Gastroesophageal sphincter (tissue), 3 donors: Measurements from ENCODE around the gene C1QTNF1.

Experiments used
- POLR2A ChIP-seq, 2 donors: fragments of 450-650 bp; IDR thresholded peaks; one replicate each; pipeline ENCODE4 v1.6.1; 2017; ENCODE audit warnings: antibody characterized with exemption in 2 of 2, mild to moderate bottlenecking in 2 of 2, moderate library complexity in 1 of 2
- POLR2AphosphoS5 ChIP-seq: sonication (generic); formaldehyde crosslinking; IDR thresholded peaks from one replicate; pipeline ENCODE4 v1.6.1; 2017; ENCODE audit warnings: antibody characterized with exemption
- TF ChIP-seq, protein P1 (sequence below), 4 experiments: fragments of 200-600 bp in 2 of 4; fragments of 450-650 bp in 2 of 4; sonication (generic) in 1 of 4; IDR thresholded peaks; one replicate each; pipeline ENCODE4 v1.5.1; 2017 to 2019; ENCODE audit warnings: antibody characterized with exemption in 4 of 4, mild to moderate bottlenecking in 2 of 4, moderate library complexity in 2 of 4

- TF ChIP-seq, protein P1, sequence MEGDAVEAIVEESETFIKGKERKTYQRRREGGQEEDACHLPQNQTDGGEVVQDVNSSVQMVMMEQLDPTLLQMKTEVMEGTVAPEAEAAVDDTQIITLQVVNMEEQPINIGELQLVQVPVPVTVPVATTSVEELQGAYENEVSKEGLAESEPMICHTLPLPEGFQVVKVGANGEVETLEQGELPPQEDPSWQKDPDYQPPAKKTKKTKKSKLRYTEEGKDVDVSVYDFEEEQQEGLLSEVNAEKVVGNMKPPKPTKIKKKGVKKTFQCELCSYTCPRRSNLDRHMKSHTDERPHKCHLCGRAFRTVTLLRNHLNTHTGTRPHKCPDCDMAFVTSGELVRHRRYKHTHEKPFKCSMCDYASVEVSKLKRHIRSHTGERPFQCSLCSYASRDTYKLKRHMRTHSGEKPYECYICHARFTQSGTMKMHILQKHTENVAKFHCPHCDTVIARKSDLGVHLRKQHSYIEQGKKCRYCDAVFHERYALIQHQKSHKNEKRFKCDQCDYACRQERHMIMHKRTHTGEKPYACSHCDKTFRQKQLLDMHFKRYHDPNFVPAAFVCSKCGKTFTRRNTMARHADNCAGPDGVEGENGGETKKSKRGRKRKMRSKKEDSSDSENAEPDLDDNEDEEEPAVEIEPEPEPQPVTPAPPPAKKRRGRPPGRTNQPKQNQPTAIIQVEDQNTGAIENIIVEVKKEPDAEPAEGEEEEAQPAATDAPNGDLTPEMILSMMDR (IDR thresholded peaks at IDR 0.05), result no peak
- TF ChIP-seq POLR2A (IDR thresholded peaks at IDR 0.05) (no peak), POLR2AphosphoS5 (no peak)
These were observed 49.2 kb downstream of the C1QTNF1 start for GRCh38 chr17:79073016-79073705.
